Left ventricle myocardium inferior (tissue), 1 donor: ENCODE measurements around the gene WIPF3. TPM values are rescaled to one million over a fixed set of nuclear protein-coding genes. Genes with fewer than 3 reads are reported as not detected.

ENCODE experiments used
- DNase-seq: peaks from one replicate; pipeline ENCODE4 v3.0.0-alpha.2; 2020
- H3K27ac ChIP-seq: fragments of 200-600 bp; replicated peaks from 2 replicates; pipeline ENCODE4 v1.8.0; 2021
- H3K27me3 ChIP-seq: fragments of 200-600 bp; 2 replicates; pipeline ENCODE4 v1.8.0; 2021; ENCODE audit warnings: low read depth
- H3K36me3 ChIP-seq: fragments of 200-600 bp; 2 replicates; pipeline ENCODE4 v1.8.0; 2021
- H3K4me1 ChIP-seq: fragments of 200-600 bp; 2 replicates; pipeline ENCODE4 v1.8.0; 2021
- H3K4me3 ChIP-seq: fragments of 200-600 bp; 2 replicates; pipeline ENCODE4 v1.8.0; 2021; ENCODE audit warnings: mild to moderate bottlenecking, moderate library complexity
- H3K9me3 ChIP-seq: fragments of 200-600 bp; replicated peaks from 2 replicates; pipeline ENCODE4 v1.8.0; 2021
- intact Hi-C: fragments of 100-400 bp; cut with micrococcal nuclease; formaldehyde crosslinking; loops from one replicate; pipeline ENCODE4 v1.11.0; 2022
- total RNA-seq: library from RNA; stranded (reverse); fragmentation: NEBNext Ultra II Directional; extraction: Animal tissue kit (Norgen Biotek cat#: 25700); gene quantifications from one replicate; pipeline ENCODE4 v1.2.1, GENCODE V29; 2021
- TF ChIP-seq, protein P1 (sequence below): fragments of 200-600 bp; IDR thresholded peaks from 2 replicates; pipeline ENCODE4 v1.8.0; 2021; ENCODE audit warnings: antibody characterized with exemption, mild to moderate bottlenecking, borderline replicate concordance
- donor health status: DM: no; HTN: yes; CAD: no; lungs with severe emphysema.

WIPF3 gene
- total RNA-seq, 1 donor from 2014 or later = 8.0 TPM

DNA sequence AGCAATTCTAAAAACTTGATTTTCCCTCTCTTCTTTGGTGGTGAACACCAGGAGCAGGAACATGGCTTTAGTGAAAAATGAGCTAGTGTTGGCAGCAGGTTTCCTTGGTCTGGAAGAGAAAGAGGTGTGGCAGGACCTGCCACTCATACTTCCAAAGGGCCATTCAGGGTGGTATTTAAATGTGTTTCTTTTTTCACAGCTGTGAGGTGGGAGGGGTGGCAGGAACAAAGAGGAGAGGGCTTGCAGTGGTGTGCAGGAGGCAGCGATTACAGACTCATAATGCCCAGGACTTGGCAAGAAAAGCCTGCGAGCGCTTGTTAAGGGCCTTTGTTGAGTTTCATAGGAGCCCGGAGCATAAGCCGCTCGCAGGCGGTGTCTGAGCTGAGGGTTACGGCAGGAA, 36.8 kb downstream of the WIPF3 start:
- Histone ChIP-seq H3K27me3 (no peaks in the 10 kb centered on the region), H3K9me3 (no peaks in the 10 kb centered on the region), H3K27ac (no peak overlapping the region), H3K4me1 (no peaks in the 10 kb centered on the region), H3K36me3 (no peaks in the 10 kb centered on the region), H3K4me3 (no peak overlapping the region)
- TF ChIP-seq, protein P1, sequence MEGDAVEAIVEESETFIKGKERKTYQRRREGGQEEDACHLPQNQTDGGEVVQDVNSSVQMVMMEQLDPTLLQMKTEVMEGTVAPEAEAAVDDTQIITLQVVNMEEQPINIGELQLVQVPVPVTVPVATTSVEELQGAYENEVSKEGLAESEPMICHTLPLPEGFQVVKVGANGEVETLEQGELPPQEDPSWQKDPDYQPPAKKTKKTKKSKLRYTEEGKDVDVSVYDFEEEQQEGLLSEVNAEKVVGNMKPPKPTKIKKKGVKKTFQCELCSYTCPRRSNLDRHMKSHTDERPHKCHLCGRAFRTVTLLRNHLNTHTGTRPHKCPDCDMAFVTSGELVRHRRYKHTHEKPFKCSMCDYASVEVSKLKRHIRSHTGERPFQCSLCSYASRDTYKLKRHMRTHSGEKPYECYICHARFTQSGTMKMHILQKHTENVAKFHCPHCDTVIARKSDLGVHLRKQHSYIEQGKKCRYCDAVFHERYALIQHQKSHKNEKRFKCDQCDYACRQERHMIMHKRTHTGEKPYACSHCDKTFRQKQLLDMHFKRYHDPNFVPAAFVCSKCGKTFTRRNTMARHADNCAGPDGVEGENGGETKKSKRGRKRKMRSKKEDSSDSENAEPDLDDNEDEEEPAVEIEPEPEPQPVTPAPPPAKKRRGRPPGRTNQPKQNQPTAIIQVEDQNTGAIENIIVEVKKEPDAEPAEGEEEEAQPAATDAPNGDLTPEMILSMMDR = no peak
- intact Hi-C loops = no loop called here
- no peak for DNase-seq

DNA sequence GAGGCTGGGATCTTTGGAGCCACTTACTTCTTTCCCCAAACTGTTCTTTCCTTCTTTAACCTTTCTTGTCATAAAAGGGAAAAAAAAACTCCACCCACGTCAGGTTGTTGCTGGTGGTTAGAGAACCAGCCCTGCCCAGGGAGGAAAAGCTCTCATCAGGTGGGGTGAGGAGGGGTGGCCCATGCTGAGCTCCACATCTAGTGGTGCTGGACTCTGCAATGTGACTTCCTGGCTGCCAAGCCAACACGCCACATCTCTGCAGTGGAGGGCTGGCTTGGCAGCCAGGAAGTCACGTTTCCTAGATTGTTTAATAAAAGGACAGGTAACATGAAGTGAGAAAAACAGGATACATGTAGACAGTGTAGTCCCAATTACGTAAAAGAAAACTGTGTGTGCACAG, 37.4 kb downstream of the WIPF3 start:
- Histone ChIP-seq H3K27me3 (no peaks in the 10 kb centered on the region), H3K9me3 (no peaks in the 10 kb centered on the region), H3K27ac (no peak overlapping the region), H3K36me3 (no peaks in the 10 kb centered on the region), H3K4me1 (no peaks in the 10 kb centered on the region), H3K4me3 (no peak overlapping the region)
- intact Hi-C loops = no loop called here
- TF ChIP-seq, protein P1 = no peak
- no peak for DNase-seq

DNA sequence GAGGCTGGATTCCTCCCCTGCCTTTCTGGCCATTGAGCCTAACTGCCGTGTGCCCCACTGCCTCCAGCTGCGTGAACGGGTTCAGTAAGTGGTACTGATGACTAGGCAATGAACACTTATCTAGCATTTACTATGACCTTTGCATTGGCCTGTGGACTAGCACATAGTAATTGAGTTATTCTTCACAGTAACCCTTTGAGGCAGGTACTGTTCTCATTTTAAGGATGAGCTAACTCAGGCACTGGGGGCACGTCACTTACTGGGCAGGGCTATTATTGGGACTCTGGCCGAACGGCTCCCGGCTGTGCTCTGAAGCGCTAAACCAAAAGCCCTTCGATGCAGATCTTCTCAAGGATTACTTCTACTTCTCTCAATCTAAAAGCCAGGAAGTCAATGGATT, 38.3 kb downstream of the WIPF3 start:
- TF ChIP-seq, protein P1 = no peak
- no peaks in the 10 kb centered on the region for H3K27me3 ChIP-seq
- H3K36me3 ChIP-seq = no peaks in the 10 kb centered on the region
- H3K4me3 ChIP-seq = no peak overlapping the region
- intact Hi-C loops = no loop called here
- no peak for DNase-seq
- no peak overlapping the region for H3K27ac ChIP-seq
- H3K4me1 ChIP-seq = no peaks in the 10 kb centered on the region
- no peaks in the 10 kb centered on the region for H3K9me3 ChIP-seq

DNA sequence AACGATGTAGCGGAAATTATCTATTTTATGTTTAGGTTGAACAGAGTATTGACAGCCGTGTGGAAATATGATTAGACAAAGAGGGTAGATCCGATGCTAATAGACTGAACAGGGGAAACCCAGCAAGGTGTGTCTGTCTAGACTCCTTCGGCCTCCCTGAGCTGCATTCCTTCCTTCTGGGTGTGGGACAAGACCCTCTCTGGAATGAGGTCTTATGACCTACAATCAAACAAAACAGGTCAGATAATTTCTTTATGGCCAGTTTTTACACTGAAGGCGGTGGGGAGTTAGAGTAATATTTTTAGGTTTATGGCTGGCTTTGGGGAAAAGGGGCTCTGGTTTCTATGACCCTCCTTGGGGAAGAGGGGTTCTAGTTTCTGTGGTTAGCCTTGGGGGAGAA, 41.2 kb downstream of the WIPF3 start:
- H3K36me3 ChIP-seq = no peaks in the 10 kb centered on the region
- TF ChIP-seq, protein P1 = no peak
- H3K4me1 ChIP-seq = no peaks in the 10 kb centered on the region
- no peaks in the 10 kb centered on the region for H3K9me3 ChIP-seq
- no peaks in the 10 kb centered on the region for H3K27me3 ChIP-seq
- no peak overlapping the region for H3K27ac ChIP-seq
- intact Hi-C loops = no loop called here
- no peak for DNase-seq
- H3K4me3 ChIP-seq = no peak overlapping the region

DNA sequence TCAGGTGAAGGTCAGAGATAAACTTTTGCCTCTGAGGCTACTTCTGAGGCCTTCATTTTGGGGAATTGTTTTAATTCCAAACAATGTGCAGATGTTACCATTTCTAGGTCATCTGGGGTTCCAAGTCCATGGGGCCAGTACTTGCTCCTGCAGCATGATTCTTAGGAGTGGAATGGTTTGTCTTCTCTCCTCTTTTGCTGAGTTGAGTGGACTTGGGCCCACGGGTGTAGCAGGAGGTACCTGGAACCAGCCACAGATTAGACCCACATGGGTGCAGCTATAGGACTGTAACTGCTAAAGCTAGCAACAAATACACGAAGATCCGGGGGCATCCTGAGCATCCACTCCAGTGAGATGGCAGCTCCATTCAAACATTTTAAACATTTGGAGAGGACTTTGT, 41.6 kb downstream of the WIPF3 start:
- DNase-seq = no peak
- Histone ChIP-seq H3K27me3 (no peaks in the 10 kb centered on the region), H3K4me3 (no peak overlapping the region), H3K36me3 (no peaks in the 10 kb centered on the region), H3K4me1 (no peaks in the 10 kb centered on the region), H3K27ac (no peak overlapping the region), H3K9me3 (no peaks in the 10 kb centered on the region)
- intact Hi-C loops = no loop called here
- TF ChIP-seq, protein P1 = no peak

DNA sequence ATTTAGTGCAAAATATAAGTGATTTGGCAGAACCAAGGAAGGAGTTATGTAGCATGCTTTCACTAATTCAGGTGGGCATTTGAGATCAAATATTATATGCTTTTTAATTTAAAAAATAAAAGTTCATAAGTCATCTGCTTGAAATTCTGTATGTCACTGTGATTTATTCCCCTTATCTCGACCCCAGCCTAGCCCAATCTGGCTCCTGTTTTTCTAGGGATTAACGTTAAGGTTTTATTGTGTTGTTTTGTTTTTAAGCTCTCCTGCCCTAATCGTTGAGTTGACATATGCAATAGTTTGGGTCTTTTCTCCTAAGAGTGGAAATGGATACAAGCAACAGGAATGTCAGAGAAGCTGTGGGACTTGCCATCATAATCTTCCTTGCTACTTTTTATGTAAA, 42.6 kb downstream of the WIPF3 start:
- Histone ChIP-seq H3K4me3 (no peak overlapping the region), H3K36me3 (no peaks in the 10 kb centered on the region), H3K9me3 (no peaks in the 10 kb centered on the region), H3K27ac (no peak overlapping the region), H3K4me1 (peaks cover 5% of the 10 kb centered on the region), H3K27me3 (no peaks in the 10 kb centered on the region)
- TF ChIP-seq, protein P1 = no peak
- intact Hi-C loops = no loop called here
- DNase-seq = no peak
